HG02610 (cell line): ENCODE results near the gene RPL10A.

ENCODE experiments used
- ATAC-seq: cut with Tn5 transposase; IDR thresholded peaks from one replicate; pipeline ENCODE4 v1.9.1; 2021; ENCODE audit warnings: mild to moderate bottlenecking, moderate library complexity; ENCODE audit not compliant: unreplicated experiment

RPL10A gene

DNA sequence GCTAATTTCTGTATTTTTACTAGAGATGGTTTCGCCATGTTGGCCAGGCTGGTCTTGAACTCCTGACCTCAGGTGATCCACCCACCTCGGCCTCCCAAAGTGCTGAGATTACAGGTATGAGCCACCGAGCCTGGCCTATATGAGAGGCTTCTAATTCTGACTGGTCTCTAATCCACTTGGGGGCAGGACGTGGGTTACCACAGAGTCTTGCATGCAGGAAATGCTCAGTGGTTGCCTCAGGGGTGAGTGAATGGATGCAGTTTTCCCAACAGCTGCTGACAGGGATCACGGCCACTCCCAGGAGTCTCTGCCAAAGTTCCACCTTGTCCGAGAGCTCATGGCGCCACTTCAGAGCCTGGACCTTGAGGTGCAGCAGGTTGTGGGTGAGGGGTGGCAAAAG is 22.5 kb upstream of the RPL10A start:
- ATAC-seq = no peak

DNA sequence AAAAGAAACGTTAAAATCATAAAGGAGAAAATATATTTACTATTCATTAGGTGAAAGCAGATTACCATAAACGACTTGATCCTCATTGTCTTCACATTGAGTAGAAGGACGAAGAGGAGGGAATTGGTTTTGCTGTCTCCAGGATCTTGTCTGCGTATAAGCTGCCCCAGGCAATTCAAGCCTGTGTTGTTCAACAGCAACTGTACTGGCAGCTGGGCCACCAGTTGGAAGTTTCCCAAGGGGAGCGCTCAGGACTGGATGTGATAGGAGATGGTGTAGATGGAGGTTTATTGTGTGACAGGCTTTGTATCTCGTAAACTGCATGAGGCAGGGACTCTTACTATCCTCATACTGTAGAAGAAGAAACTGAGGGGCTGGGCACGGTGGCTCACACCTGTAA is 20.0 kb upstream of the RPL10A start:
- no peak for ATAC-seq

GRCh38 chr6:35449287-35449881 is 18.8 kb upstream of the RPL10A start:
- ATAC-seq = peak; percentile 40

GRCh38 chr6:35451354-35452182 is 16.6 kb upstream of the RPL10A start:
- no peak for ATAC-seq

DNA sequence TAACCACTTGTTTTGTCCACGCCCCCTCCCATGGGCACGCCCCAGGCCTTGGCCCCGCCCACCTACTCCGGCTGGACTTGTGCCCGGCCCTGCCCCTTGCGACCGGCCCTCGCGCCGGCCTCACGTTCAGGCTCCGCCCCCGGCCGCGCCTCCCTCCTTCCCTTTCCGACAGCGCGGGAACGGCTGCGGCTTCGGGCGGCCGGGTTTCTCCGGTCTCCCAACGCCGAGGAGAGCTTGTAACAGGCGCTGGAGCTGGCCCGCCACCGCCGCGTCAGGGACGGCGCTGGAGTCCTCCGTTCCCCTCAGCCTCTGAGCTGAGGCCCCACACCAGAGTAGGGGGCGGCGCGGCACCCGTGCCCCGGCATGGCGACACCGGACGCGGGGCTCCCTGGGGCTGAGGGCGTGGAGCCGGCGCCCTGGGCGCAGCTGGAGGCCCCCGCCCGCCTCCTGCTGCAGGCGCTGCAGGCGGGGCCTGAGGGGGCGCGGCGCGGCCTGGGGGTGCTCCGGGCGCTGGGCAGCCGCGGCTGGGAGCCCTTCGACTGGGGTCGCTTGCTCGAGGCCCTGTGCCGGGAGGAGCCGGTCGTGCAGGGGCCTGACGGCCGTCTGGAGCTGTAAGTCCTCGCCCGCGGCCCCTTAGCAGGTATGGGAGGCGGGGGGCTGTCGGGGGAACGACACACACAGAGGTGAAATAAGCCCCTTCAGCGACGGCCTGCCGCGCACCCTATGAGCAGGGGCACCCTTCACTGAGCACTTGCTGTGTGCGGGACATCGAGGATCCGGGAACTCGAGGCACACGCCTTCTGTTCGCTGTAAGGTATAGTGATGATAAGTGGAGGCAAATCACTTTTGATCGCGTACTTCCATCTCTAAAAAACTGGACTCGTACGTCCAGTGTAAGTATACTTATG is 15.8 kb upstream of the RPL10A start, which contains the start of gene FANCE:
FANCE (plus strand) TSS at position 156 of the 908 bp plus-strand sequence; CDS start at position 364, 208 bp downstream.
- ATAC-seq = peak; percentile 93

DNA sequence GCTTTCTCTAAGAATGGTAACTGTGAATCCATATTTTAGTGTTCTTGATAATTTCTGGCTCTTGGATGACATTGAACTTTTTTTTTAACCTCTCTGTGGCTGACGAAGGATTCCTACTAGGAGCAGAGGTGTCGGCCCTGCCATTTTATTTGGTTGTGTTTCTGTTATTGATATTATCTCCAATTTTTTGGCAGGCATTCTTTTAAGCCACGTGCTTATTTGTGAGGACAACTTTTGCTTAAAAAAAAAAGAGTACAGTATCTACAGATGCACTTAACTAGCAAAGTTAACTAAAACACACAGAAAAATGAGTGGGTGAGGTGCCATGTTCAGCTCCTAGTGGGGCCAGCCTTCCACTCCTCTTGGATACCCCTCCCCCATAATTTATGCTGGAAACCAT is 15.0 kb upstream of the RPL10A start:
- no peak for ATAC-seq

GRCh38 chr6:35454391-35455110 is 13.7 kb upstream of the RPL10A start:
- no peak for ATAC-seq

DNA sequence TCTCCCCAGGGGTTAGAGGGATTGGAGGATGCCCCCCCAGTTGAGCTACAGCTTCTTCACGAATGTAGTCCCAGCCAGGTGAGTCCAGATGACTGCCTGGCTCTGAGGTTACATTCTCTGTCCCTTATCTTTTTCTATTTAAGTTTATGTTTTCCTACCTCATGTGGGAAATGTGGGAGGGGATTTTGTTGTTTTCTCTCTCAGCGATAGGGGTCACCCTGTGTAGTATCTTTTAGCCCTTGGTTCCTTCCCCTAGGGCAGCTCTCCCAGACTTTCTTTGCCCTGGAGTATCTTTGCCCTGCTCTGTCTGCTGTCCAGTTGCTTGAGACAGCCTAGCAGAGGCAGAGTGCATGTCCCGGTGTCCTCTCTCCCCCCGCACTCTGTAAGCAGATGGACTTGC is 10.3 kb upstream of the RPL10A start:
- ATAC-seq = no peak

DNA sequence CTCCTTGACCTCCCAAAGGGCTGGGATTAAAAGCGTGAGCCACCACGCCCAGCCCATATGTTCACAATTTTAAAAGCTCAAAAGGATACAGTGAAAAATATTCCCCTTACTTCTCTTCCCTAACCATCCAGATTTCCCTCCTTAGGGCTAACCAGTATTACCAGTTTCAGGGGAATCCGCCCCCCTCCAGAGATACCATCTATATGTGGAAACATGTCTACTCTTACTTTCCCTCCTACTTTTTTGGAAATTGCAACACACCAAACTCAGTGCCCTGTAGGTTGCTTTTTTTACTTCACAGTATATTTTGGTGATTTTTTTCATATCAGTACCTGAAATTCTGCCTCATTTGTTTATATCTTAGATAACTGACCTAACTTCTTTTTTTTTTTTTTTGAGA is 6.9 kb upstream of the RPL10A start:
- ATAC-seq = no peak

- ATAC-seq = no peak
These were observed 4.9 kb upstream of the RPL10A start for GRCh38 chr6:35463292-35463691.

DNA sequence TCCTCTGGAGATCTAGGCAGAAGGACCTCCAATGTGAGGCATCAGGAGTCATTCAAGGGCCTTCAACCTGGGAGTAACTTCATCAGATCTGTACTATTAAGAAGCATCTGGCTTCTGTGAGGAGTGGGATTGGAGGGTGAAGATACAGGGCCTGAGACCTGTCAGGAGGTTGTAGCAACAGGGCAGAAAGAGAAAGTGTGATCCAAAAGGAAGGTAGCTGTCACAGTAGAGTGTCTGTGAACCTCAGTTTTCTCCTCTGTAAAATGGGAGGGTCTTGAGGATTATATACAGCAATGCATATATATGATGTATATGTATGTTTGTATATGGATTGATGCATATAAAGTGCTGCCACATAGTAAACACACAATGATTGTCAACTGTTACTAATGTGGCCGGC is 2.6 kb upstream of the RPL10A start:
- no peak for ATAC-seq

- no peak for ATAC-seq
These were observed 964 bp downstream of the RPL10A start for GRCh38 chr6:35468980-35469750.

GRCh38 chr6:35469751-35470662 is 1.8 kb downstream of the RPL10A start:
- no peak for ATAC-seq

GRCh38 chr6:35470663-35471120 is 2.5 kb downstream of the RPL10A start:
- ATAC-seq = no peak

- no peak for ATAC-seq
These were observed 3.7 kb downstream of the RPL10A start for GRCh38 chr6:35471836-35472345.

GRCh38 chr6:35473075-35473849 is 5.1 kb downstream of the RPL10A start:
- no peak for ATAC-seq

DNA sequence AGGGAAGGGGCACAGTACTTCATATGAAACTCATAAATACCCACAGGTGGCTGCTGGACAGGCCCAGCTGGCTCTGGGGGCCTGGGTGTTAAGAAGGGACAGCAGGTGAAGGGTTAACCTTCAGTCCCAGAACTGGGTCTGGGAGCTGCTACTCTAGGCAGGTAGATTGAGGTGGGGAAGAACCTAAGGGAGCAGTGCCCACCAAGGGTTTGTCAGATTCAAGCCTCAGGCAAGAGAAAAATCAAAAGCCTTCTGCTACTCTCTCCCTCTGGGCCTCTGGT is 5.6 kb downstream of the RPL10A start:
- ATAC-seq = no peak
